Gastroesophageal sphincter (tissue), 3 donors: ENCODE measurements around the gene ALOXE3.

ENCODE experiments used
- POLR2A ChIP-seq, 2 donors: fragments of 450-650 bp; IDR thresholded peaks; one replicate each; pipeline ENCODE4 v1.6.1; 2017; ENCODE audit warnings: antibody characterized with exemption in 2 of 2, mild to moderate bottlenecking in 2 of 2, moderate library complexity in 1 of 2
- POLR2AphosphoS5 ChIP-seq: sonication (generic); formaldehyde crosslinking; IDR thresholded peaks from one replicate; pipeline ENCODE4 v1.6.1; 2017; ENCODE audit warnings: antibody characterized with exemption
- TF ChIP-seq, protein P1 (sequence below), 4 experiments: fragments of 200-600 bp in 2 of 4; fragments of 450-650 bp in 2 of 4; sonication (generic) in 1 of 4; IDR thresholded peaks; one replicate each; pipeline ENCODE4 v1.5.1; 2017 to 2019; ENCODE audit warnings: antibody characterized with exemption in 4 of 4, mild to moderate bottlenecking in 2 of 4, moderate library complexity in 2 of 4

GRCh38 chr17:8153957-8154607, 35.8 kb upstream of the ALOXE3 start:
- TF ChIP-seq POLR2AphosphoS5 (peak; percentile 100), POLR2A (IDR thresholded peaks at IDR 0.05) (peak; percentile 85 to 91)
- TF ChIP-seq, protein P1, sequence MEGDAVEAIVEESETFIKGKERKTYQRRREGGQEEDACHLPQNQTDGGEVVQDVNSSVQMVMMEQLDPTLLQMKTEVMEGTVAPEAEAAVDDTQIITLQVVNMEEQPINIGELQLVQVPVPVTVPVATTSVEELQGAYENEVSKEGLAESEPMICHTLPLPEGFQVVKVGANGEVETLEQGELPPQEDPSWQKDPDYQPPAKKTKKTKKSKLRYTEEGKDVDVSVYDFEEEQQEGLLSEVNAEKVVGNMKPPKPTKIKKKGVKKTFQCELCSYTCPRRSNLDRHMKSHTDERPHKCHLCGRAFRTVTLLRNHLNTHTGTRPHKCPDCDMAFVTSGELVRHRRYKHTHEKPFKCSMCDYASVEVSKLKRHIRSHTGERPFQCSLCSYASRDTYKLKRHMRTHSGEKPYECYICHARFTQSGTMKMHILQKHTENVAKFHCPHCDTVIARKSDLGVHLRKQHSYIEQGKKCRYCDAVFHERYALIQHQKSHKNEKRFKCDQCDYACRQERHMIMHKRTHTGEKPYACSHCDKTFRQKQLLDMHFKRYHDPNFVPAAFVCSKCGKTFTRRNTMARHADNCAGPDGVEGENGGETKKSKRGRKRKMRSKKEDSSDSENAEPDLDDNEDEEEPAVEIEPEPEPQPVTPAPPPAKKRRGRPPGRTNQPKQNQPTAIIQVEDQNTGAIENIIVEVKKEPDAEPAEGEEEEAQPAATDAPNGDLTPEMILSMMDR (IDR thresholded peaks at IDR 0.05) = no peak
